SK-N-SH (cell line): ENCODE results near the gene DOK6.
A peak's percentile ranks its signal among the peaks of the same experiment; 100 is the strongest.

Experiments
- CTCF ChIP-seq: fragments of 200-600 bp; sonication (generic); IDR thresholded peaks from 2 replicates; pipeline ENCODE4 v1.6.1; 2017; ENCODE audit warnings: antibody characterized with exemption, mild to moderate bottlenecking, moderate library complexity
- EZH2phosphoT487 ChIP-seq: fragments of 200-600 bp; sonication (generic); IDR thresholded peaks from 2 replicates; pipeline ENCODE4 v1.6.1; 2017; ENCODE audit warnings: low read depth, mixed run types, mild to moderate bottlenecking, antibody characterized with exemption, moderate library complexity, borderline replicate concordance
- MAX ChIP-seq: IDR thresholded peaks from 2 replicates; pipeline ENCODE4 v1.4.0; 2012; ENCODE audit warnings: low read depth
- NRF1 ChIP-seq: IDR thresholded peaks from 2 replicates; pipeline ENCODE4 v1.6.1; 2012; ENCODE audit warnings: low read depth, mild to moderate bottlenecking, low read length
- RXRA ChIP-seq: IDR thresholded peaks from 2 replicates; pipeline ENCODE4 v1.4.0; 2012; ENCODE audit warnings: low read depth, mild to moderate bottlenecking, borderline replicate concordance
- TEAD4 ChIP-seq: IDR thresholded peaks from 2 replicates; pipeline ENCODE4 v1.4.0; 2012; ENCODE audit warnings: mild to moderate bottlenecking, borderline replicate concordance; ENCODE audit not compliant: insufficient read depth
- USF2 ChIP-seq: fragments of 150-350 bp; IDR thresholded peaks from 2 replicates; pipeline ENCODE4 v1.6.1; 2017; ENCODE audit warnings: antibody characterized with exemption, low read length, low read depth, borderline replicate concordance

GRCh38 chr18:69636529-69637301 is 236.0 kb downstream of the DOK6 start:
- TF ChIP-seq TEAD4 (no peak), CTCF (peak; percentile 26; the same call in 1 of the 2 replicates), NRF1 (no peak), MAX (no peak), USF2 (no peak), EZH2phosphoT487 (no peak), RXRA (no peak)
